Sigmoid colon (tissue), 4 donors: ENCODE data around the gene VEPH1.

Experiments
- CTCF ChIP-seq, 4 experiments: fragments of 450-650 bp in 3 of 4; fragments of 200-600 bp in 1 of 4; IDR thresholded peaks; one replicate each; pipeline ENCODE4 v1.5.1; 2016 to 2019; ENCODE audit warnings: antibody characterized with exemption in 4 of 4, mild to moderate bottlenecking in 3 of 4, moderate library complexity in 2 of 4
- EP300 ChIP-seq, 4 donors: sonication (generic); formaldehyde crosslinking; IDR thresholded peaks; one replicate each; pipeline ENCODE4 v1.6.1; 2017; ENCODE audit warnings: antibody characterized with exemption in 4 of 4
- POLR2A ChIP-seq, 2 donors: fragments of 450-650 bp; IDR thresholded peaks; one replicate each; pipeline ENCODE4 v1.6.1; 2016; ENCODE audit warnings: antibody characterized with exemption in 2 of 2, mild to moderate bottlenecking in 2 of 2, moderate library complexity in 2 of 2
- POLR2AphosphoS5 ChIP-seq, 4 donors: sonication (generic); formaldehyde crosslinking; IDR thresholded peaks; one replicate each; pipeline ENCODE4 v1.6.1; 2017; ENCODE audit warnings: antibody characterized with exemption in 4 of 4

DNA sequence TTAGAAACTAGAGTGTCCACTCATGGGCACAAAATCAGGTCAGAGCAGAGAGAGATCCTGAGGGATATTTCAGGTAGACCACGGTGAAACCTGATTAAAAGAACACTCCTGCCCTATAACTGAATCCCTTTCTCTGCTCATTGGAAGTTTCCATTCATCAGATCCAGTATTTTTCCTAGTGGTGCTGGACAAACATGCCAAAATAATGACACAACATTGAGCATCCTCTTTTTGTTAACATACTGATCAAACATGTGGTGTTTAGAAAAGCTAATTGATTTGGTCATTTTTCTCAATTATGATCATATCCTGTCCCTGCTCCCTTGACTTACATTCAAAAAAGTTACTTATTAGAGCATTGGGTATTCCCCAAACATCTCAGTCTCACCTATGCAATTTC lies 39.4 kb downstream of the VEPH1 start:
- TF ChIP-seq CTCF (IDR thresholded peaks at IDR 0.05): no peak
- TF ChIP-seq EP300 (IDR thresholded peaks at IDR 0.05): no peak
- TF ChIP-seq POLR2A (IDR thresholded peaks at IDR 0.05): no peak
- TF ChIP-seq POLR2AphosphoS5 (IDR thresholded peaks at IDR 0.05): no peak
